Kidney epithelial cell (primary cell): ENCODE data around the gene ERG. TPM values are rescaled to one million over a fixed set of nuclear protein-coding genes. Genes with fewer than 3 reads are reported as not detected.

ENCODE experiments used
- DNase-seq: peaks from one replicate; pipeline ENCODE4 v3.0.0-alpha.2; 2010; ENCODE audit warnings: low read depth
- H3K27me3 ChIP-seq: 2 replicates; pipeline ENCODE4 v1.6.0; 2011; ENCODE audit warnings: low read length; ENCODE audit not compliant: control insufficient read depth, insufficient read depth
- H3K36me3 ChIP-seq: 2 replicates; pipeline ENCODE4 v1.5.1; 2011; ENCODE audit warnings: low read length; ENCODE audit not compliant: control insufficient read depth, insufficient read depth
- H3K4me3 ChIP-seq: 2 replicates; pipeline ENCODE4 v1.5.1; 2011; ENCODE audit warnings: low read depth, mild to moderate bottlenecking, control low read depth, low read length
- CTCF ChIP-seq: IDR thresholded peaks from 2 replicates; pipeline ENCODE4 v1.5.1; 2011; ENCODE audit warnings: mild to moderate bottlenecking, moderate library complexity, low read length, control low read depth, inconsistent platforms; ENCODE audit not compliant: insufficient read depth, poor library complexity, severe bottlenecking
- total RNA-seq: library from RNA; depleted of rRNA; stranded (reverse); fragments of >200 nt; gene quantifications from 2 replicates; pipeline ENCODE4 v1.2.3, GENCODE V29; 2015

The ERG gene
- total RNA-seq, 1 donor from 2014 or later, result 0.29 TPM

GRCh38 chr21:38533887-38534286 is 35.6 kb upstream of the ERG start:
- TF ChIP-seq CTCF, result no peak
- Histone ChIP-seq H3K4me3 (no peak overlapping the region), H3K27me3 (no peaks in the 10 kb centered on the region), H3K36me3 (no peaks in the 10 kb centered on the region)
- DNase-seq, result no peak

- Histone ChIP-seq H3K27me3 (no peaks in the 10 kb centered on the region), H3K36me3 (no peaks in the 10 kb centered on the region), H3K4me3 (no peak overlapping the region)
- no peak for DNase-seq
- TF ChIP-seq CTCF, result no peak
These were observed 33.3 kb upstream of the ERG start for GRCh38 chr21:38531591-38531990.

GRCh38 chr21:38531039-38531541 is 32.8 kb upstream of the ERG start:
- no peak overlapping the region for H3K4me3 ChIP-seq
- DNase-seq, result no peak
- no peaks in the 10 kb centered on the region for H3K36me3 ChIP-seq
- TF ChIP-seq CTCF, result no peak
- H3K27me3 ChIP-seq, result no peaks in the 10 kb centered on the region

GRCh38 chr21:38527737-38528136 is 29.5 kb upstream of the ERG start:
- Histone ChIP-seq H3K27me3 (peaks cover 2% of the 10 kb centered on the region), H3K36me3 (no peaks in the 10 kb centered on the region), H3K4me3 (no peak overlapping the region)
- TF ChIP-seq CTCF, result no peak
- DNase-seq, result no peak

GRCh38 chr21:38525454-38525853 is 27.2 kb upstream of the ERG start:
- H3K4me3 ChIP-seq, result no peak overlapping the region
- no peak for TF ChIP-seq CTCF
- H3K36me3 ChIP-seq, result no peaks in the 10 kb centered on the region
- DNase-seq, result no peak
- peaks cover 2% of the 10 kb centered on the region for H3K27me3 ChIP-seq

GRCh38 chr21:38524168-38525153 is 26.2 kb upstream of the ERG start:
- Histone ChIP-seq H3K27me3 (peaks cover 2% of the 10 kb centered on the region), H3K4me3 (no peak overlapping the region), H3K36me3 (no peaks in the 10 kb centered on the region)
- no peak for TF ChIP-seq CTCF
- no peak for DNase-seq
